H9 (cell line): ENCODE measurements around the gene LARP4. TPM values are rescaled to one million over a fixed set of nuclear protein-coding genes. Genes with fewer than 3 reads are reported as not detected.

Source experiments
- DNase-seq: peaks from one replicate; pipeline ENCODE4 v3.0.0-alpha.2; 2017
- H2AFZ ChIP-seq: one replicate; pipeline ENCODE4 v1.6.1; 2013; ENCODE audit warnings: mild to moderate bottlenecking, low read length, control low read depth, moderate library complexity
- H2AK5ac ChIP-seq: 2 replicates; pipeline ENCODE4 v1.6.1; 2013; ENCODE audit warnings: low read length, control low read depth, mixed read lengths; ENCODE audit not compliant: insufficient read length
- H2BK120ac ChIP-seq: one replicate; pipeline ENCODE4 v1.6.1; 2013; ENCODE audit warnings: low read depth, mild to moderate bottlenecking, low read length, control low read depth, inconsistent platforms; ENCODE audit not compliant: poor library complexity, severe bottlenecking
- H2BK12ac ChIP-seq: 2 replicates; pipeline ENCODE4 v1.6.1; 2013; ENCODE audit warnings: low read length, control low read depth, mixed read lengths, low read depth; ENCODE audit not compliant: insufficient read length
- H2BK15ac ChIP-seq: 2 replicates; pipeline ENCODE4 v1.6.1; 2013; ENCODE audit warnings: low read depth, low read length, control low read depth
- H2BK20ac ChIP-seq: one replicate; pipeline ENCODE4 v1.6.1; 2013; ENCODE audit warnings: low read depth, mild to moderate bottlenecking, low read length, control low read depth, inconsistent platforms; ENCODE audit not compliant: poor library complexity, severe bottlenecking
- H2BK5ac ChIP-seq: 2 replicates; pipeline ENCODE4 v1.6.1; 2013; ENCODE audit warnings: low read length, control low read depth, mixed read lengths; ENCODE audit not compliant: insufficient read length
- H3K14ac ChIP-seq: 2 replicates; pipeline ENCODE4 v1.6.1; 2013; ENCODE audit warnings: low read length, control low read depth; ENCODE audit not compliant: insufficient read depth
- H3K18ac ChIP-seq: 2 replicates; pipeline ENCODE4 v1.6.1; 2013; ENCODE audit warnings: low read depth, mild to moderate bottlenecking, mixed read lengths, low read length, control low read depth; ENCODE audit not compliant: insufficient read length
- H3K23ac ChIP-seq: 2 replicates; pipeline ENCODE4 v1.6.1; 2013; ENCODE audit warnings: low read length, control low read depth, mixed read lengths, low read depth; ENCODE audit not compliant: insufficient read length
- H3K23me2 ChIP-seq: 2 replicates; pipeline ENCODE4 v1.6.1; 2013; ENCODE audit warnings: low read depth, mild to moderate bottlenecking, mixed read lengths, low read length, control low read depth; ENCODE audit not compliant: insufficient read length, poor library complexity, severe bottlenecking
- H3K27ac ChIP-seq: 2 replicates; pipeline ENCODE4 v1.5.1; 2013; ENCODE audit warnings: low read length, control low read depth, mixed read lengths, low read depth; ENCODE audit not compliant: insufficient read length
- H3K27me3 ChIP-seq: 2 replicates; pipeline ENCODE4 v1.6.1; 2013; ENCODE audit warnings: low read length, control low read depth, inconsistent platforms; ENCODE audit not compliant: insufficient read depth
- H3K4ac ChIP-seq: 2 replicates; pipeline ENCODE4 v1.6.1; 2013; ENCODE audit warnings: low read depth, mild to moderate bottlenecking, control low read depth, inconsistent platforms, low read length, moderate library complexity
- H3K4me1 ChIP-seq: 2 replicates; pipeline ENCODE4 v1.6.1; 2013; ENCODE audit warnings: low read length, control low read depth, inconsistent platforms; ENCODE audit not compliant: insufficient read depth
- H3K4me2 ChIP-seq: 2 replicates; pipeline ENCODE4 v1.6.1; 2013; ENCODE audit warnings: low read length, control low read depth, mixed read lengths; ENCODE audit not compliant: insufficient read length, insufficient read depth
- H3K56ac ChIP-seq: 2 replicates; pipeline ENCODE4 v1.6.1; 2013; ENCODE audit warnings: low read depth, mild to moderate bottlenecking, mixed read lengths, low read length, control low read depth; ENCODE audit not compliant: insufficient read length
- H3K79me1 ChIP-seq: 2 replicates; pipeline ENCODE4 v1.6.1; 2013; ENCODE audit warnings: low read depth, mild to moderate bottlenecking, moderate library complexity, low read length, control low read depth, inconsistent platforms; ENCODE audit not compliant: insufficient read depth, poor library complexity, severe bottlenecking
- H3K79me2 ChIP-seq: 2 replicates; pipeline ENCODE4 v1.6.1; 2013; ENCODE audit warnings: low read length, control low read depth, inconsistent platforms; ENCODE audit not compliant: insufficient read depth
- H3K9ac ChIP-seq: 2 replicates; pipeline ENCODE4 v1.6.1; 2013; ENCODE audit warnings: low read length, control low read depth, mixed read lengths; ENCODE audit not compliant: insufficient read length; ENCODE audit errors: extremely low read depth
- H3K9me3 ChIP-seq: one replicate; pipeline ENCODE4 v1.6.1; 2013; ENCODE audit warnings: low read depth, low read length, inconsistent platforms; ENCODE audit not compliant: control insufficient read depth
- H3T11ph ChIP-seq: one replicate; pipeline ENCODE4 v1.6.1; 2013; ENCODE audit warnings: mild to moderate bottlenecking, low read length, control low read depth, inconsistent platforms
- H4K20me1 ChIP-seq: one replicate; pipeline ENCODE4 v1.6.1; 2013; ENCODE audit not compliant: control insufficient read depth, insufficient read length, insufficient read depth
- H4K5ac ChIP-seq: 2 replicates; pipeline ENCODE4 v1.6.1; 2013; ENCODE audit warnings: low read depth, mild to moderate bottlenecking, mixed read lengths, low read length, control low read depth; ENCODE audit not compliant: insufficient read length
- H4K8ac ChIP-seq: replicated peaks from 2 replicates; pipeline ENCODE4 v1.6.1; 2013; ENCODE audit warnings: low read length, control low read depth, mixed read lengths, low read depth; ENCODE audit not compliant: insufficient read length
- H4K91ac ChIP-seq: 2 replicates; pipeline ENCODE4 v1.6.1; 2013; ENCODE audit warnings: low read depth, mild to moderate bottlenecking, moderate library complexity, mixed read lengths, low read length, control low read depth; ENCODE audit not compliant: insufficient read length
- H3K27ac Mint-ChIP-seq, 3 experiments: 2 replicates in 2 of 3; 3 replicates in 1 of 3; pipeline ENCODE4 v1.8.0; 2020 to 2021; ENCODE audit warnings: mixed read lengths in 3 of 3, mild to moderate bottlenecking in 1 of 3, moderate library complexity in 1 of 3
- H3K27me3 Mint-ChIP-seq: 2 replicates; pipeline ENCODE4 v1.8.0; 2021; ENCODE audit warnings: low read depth, mild to moderate bottlenecking, moderate library complexity, mixed read lengths
- H3K36me3 Mint-ChIP-seq, 3 experiments: 2 replicates in 2 of 3; 3 replicates in 1 of 3; pipeline ENCODE4 v1.8.0; 2020 to 2021; ENCODE audit warnings: low read depth in 3 of 3, mixed read lengths in 3 of 3; ENCODE audit not compliant: insufficient read depth in 1 of 3
- H3K4me1 Mint-ChIP-seq, 2 experiments: 2 replicates each; pipeline ENCODE4 v1.8.0; 2020; ENCODE audit warnings: mixed read lengths in 2 of 2
- H3K4me3 Mint-ChIP-seq, 2 experiments: 2 replicates in 1 of 2; 3 replicates in 1 of 2; pipeline ENCODE4 v1.8.0; 2020 to 2021; ENCODE audit warnings: mild to moderate bottlenecking in 2 of 2, mixed read lengths in 2 of 2, moderate library complexity in 1 of 2
- H3K9me3 Mint-ChIP-seq, 2 experiments: 2 replicates in 1 of 2; 3 replicates in 1 of 2; pipeline ENCODE4 v1.8.0; 2020; ENCODE audit warnings: mild to moderate bottlenecking in 2 of 2, mixed read lengths in 2 of 2, moderate library complexity in 1 of 2
- WGBS: extraction: QIAGEN DNeasy Blood & Tissue Kit; methylation state at CpG from one replicate; pipeline ENCODE4 v1.1.7; 2013; ENCODE audit warnings: missing lambda C conversion rate, low lambda C conversion rate, mixed read lengths; ENCODE audit not compliant: insufficient read length; ENCODE audit errors: extremely low coverage; 5-methylcytosine and 5-hydroxymethylcytosine counted together
- total RNA-seq: library from RNA; stranded (reverse); gene quantifications from 2 replicates; pipeline ENCODE4 v1.2.1, GENCODE V29; 2021
- TF ChIP-seq, protein P1 (sequence below): fragments of 200-600 bp; sonication (generic); conservative IDR thresholded peaks from 3 replicates; pipeline ENCODE4 v1.8.0; 2021; ENCODE audit warnings: antibody characterized with exemption, mild to moderate bottlenecking

LARP4 gene
- total RNA-seq, 1 experiment from 2014 or later, result 82.3 TPM

GRCh38 chr12:50515587-50515986 lies 114.9 kb downstream of the LARP4 start:
- Mint-ChIP-seq H3K27ac (peak overlapping the region in 1 of 3 experiments; percentile 63; a peak in 3 of 7 replicates), H3K27me3 (no peaks in the 10 kb centered on the region), H3K9me3 (no peaks in the 10 kb centered on the region), H3K4me3 (no peak overlapping the region; a peak in 1 of 5 replicates), H3K36me3 (peaks cover 0 to 3% (median 0%) of the 10 kb centered on the region in 3 experiments; a peak in 1 of 7 replicates), H3K4me1 (no peaks in the 10 kb centered on the region; a peak in 1 of 4 replicates)
- H2AFZ ChIP-seq, result no peak overlapping the region
- no peak overlapping the region for H2BK20ac ChIP-seq
- H3K9me3 ChIP-seq, result no peaks in the 10 kb centered on the region
- H3K79me2 ChIP-seq, result peaks cover 9% of the 10 kb centered on the region; the same call in 1 of the 2 replicates
- no peak overlapping the region for H3K4me2 ChIP-seq
- no CpG with 5 or more reads among the region's 2 CpGs for WGBS
- H3K23ac ChIP-seq, result no peak overlapping the region
- H3K56ac ChIP-seq, result no peak overlapping the region
- no peak overlapping the region for H4K91ac ChIP-seq
- no peaks in the 10 kb centered on the region for H3K23me2 ChIP-seq
- no peak overlapping the region for H3T11ph ChIP-seq
- H2BK12ac ChIP-seq, result no peak overlapping the region
- no peak overlapping the region for H3K18ac ChIP-seq
- H2BK5ac ChIP-seq, result no peak overlapping the region
- H3K79me1 ChIP-seq, result peaks cover 5% of the 10 kb centered on the region
- no peak overlapping the region for H4K5ac ChIP-seq
- no peak overlapping the region for H4K8ac ChIP-seq
- no peak overlapping the region for H3K14ac ChIP-seq
- no peak overlapping the region for H2BK120ac ChIP-seq
- no peak overlapping the region for H2AK5ac ChIP-seq
- TF ChIP-seq, protein P1, sequence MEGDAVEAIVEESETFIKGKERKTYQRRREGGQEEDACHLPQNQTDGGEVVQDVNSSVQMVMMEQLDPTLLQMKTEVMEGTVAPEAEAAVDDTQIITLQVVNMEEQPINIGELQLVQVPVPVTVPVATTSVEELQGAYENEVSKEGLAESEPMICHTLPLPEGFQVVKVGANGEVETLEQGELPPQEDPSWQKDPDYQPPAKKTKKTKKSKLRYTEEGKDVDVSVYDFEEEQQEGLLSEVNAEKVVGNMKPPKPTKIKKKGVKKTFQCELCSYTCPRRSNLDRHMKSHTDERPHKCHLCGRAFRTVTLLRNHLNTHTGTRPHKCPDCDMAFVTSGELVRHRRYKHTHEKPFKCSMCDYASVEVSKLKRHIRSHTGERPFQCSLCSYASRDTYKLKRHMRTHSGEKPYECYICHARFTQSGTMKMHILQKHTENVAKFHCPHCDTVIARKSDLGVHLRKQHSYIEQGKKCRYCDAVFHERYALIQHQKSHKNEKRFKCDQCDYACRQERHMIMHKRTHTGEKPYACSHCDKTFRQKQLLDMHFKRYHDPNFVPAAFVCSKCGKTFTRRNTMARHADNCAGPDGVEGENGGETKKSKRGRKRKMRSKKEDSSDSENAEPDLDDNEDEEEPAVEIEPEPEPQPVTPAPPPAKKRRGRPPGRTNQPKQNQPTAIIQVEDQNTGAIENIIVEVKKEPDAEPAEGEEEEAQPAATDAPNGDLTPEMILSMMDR, result no peak
- H3K27ac ChIP-seq, result no peak overlapping the region
- H3K27me3 ChIP-seq, result no peaks in the 10 kb centered on the region
- no peak for DNase-seq
- no peak overlapping the region for H3K4ac ChIP-seq
- no peak overlapping the region for H3K9ac ChIP-seq
- no peaks in the 10 kb centered on the region for H4K20me1 ChIP-seq
- H3K4me1 ChIP-seq, result no peaks in the 10 kb centered on the region; the same call in 1 of the 2 replicates
- no peak overlapping the region for H2BK15ac ChIP-seq
